GM12892 (cell line): Measurements from ENCODE around the gene ABHD16B.

Source experiments
- POLR2A ChIP-seq: IDR thresholded peaks from 2 replicates; pipeline ENCODE4 v1.6.1; 2011; ENCODE audit warnings: low read depth, low read length, control low read depth
- POLR2AphosphoS5 ChIP-seq: IDR thresholded peaks from 2 replicates; pipeline ENCODE4 v1.6.1; 2011; ENCODE audit warnings: low read depth, low read length, control low read depth
- TAF1 ChIP-seq: IDR thresholded peaks from 2 replicates; pipeline ENCODE4 v1.6.1; 2011; ENCODE audit warnings: low read depth, mild to moderate bottlenecking, control low read depth, low read length, borderline replicate concordance

- no peak for TF ChIP-seq POLR2AphosphoS5
- TF ChIP-seq POLR2A: no peak
- TF ChIP-seq TAF1: no peak
Observed at GRCh38 chr20:63903796-63904561, 42.7 kb downstream of the ABHD16B start.
